CD14-positive monocyte (primary cell): Measurements from ENCODE around the gene CCDC69. TPM values are rescaled to one million over a fixed set of nuclear protein-coding genes. Genes with fewer than 3 reads are reported as not detected.

ENCODE experiments used
- DNase-seq, 3 donors: peaks; one replicate each; pipeline ENCODE4 v3.0.0-alpha.2; 2011 to 2022
- H2AFZ ChIP-seq: 2 replicates; pipeline ENCODE4 v1.6.0; 2012; ENCODE audit warnings: mild to moderate bottlenecking, low read depth, low read length, inconsistent platforms; ENCODE audit not compliant: insufficient read depth, poor library complexity, severe bottlenecking
- H3K27ac ChIP-seq, 2 donors: 1 replicate in 1 of 2; 2 replicates in 1 of 2; pipeline ENCODE4 v1.5.1; 2012 to 2013; ENCODE audit warnings: low read length in 2 of 2, control low read depth in 1 of 2, inconsistent platforms in 1 of 2, low read depth in 1 of 2, mild to moderate bottlenecking in 1 of 2
- H3K27me3 ChIP-seq, 2 donors: one replicate each; pipeline versions ENCODE4 v1.6.0 to v1.6.1; 2011 to 2013; ENCODE audit warnings: low read length in 2 of 2; ENCODE audit not compliant: control insufficient read depth in 2 of 2, insufficient read depth in 2 of 2
- H3K36me3 ChIP-seq, 2 donors: replicated peaks in 1 of 2; 1 replicate in 1 of 2; 2 replicates in 1 of 2; pipeline versions ENCODE4 v1.5.1 to v1.6.1; 2012 to 2013; ENCODE audit warnings: low read length in 2 of 2, control low read depth in 1 of 2, inconsistent platforms in 1 of 2, mild to moderate bottlenecking in 1 of 2; ENCODE audit not compliant: insufficient read depth in 2 of 2, control insufficient read depth in 1 of 2
- H3K4me1 ChIP-seq, 2 donors: 1 replicate in 1 of 2; 2 replicates in 1 of 2; pipeline versions ENCODE4 v1.5.1 to v1.6.1; 2012 to 2013; ENCODE audit warnings: low read length in 2 of 2, control low read depth in 1 of 2, inconsistent platforms in 1 of 2, mild to moderate bottlenecking in 1 of 2, moderate library complexity in 1 of 2; ENCODE audit not compliant: insufficient read depth in 2 of 2, control insufficient read depth in 1 of 2
- H3K4me2 ChIP-seq: replicated peaks from 2 replicates; pipeline ENCODE3; 2012; ENCODE audit warnings: low read length, moderate library complexity, mild to moderate bottlenecking; ENCODE audit not compliant: poor library complexity, severe bottlenecking; ENCODE audit errors: extremely low read depth
- H3K4me3 ChIP-seq, 3 experiments: fragments of 200-600 bp in 1 of 3; sonication (generic) in 1 of 3; replicated peaks in 1 of 3; 1 replicate in 2 of 3; 2 replicates in 1 of 3; pipeline ENCODE4 v1.5.1; 2011 to 2013; ENCODE audit warnings: low read length in 3 of 3, mild to moderate bottlenecking in 3 of 3, control low read depth in 2 of 3, low read depth in 2 of 3, inconsistent platforms in 1 of 3, moderate library complexity in 1 of 3
- H3K79me2 ChIP-seq: 2 replicates; pipeline ENCODE4 v1.6.0; 2012; ENCODE audit warnings: mild to moderate bottlenecking, control low read depth, inconsistent platforms, low read length, moderate library complexity; ENCODE audit not compliant: insufficient read depth
- H3K9ac ChIP-seq: 2 replicates; pipeline ENCODE4 v1.6.0; 2017; ENCODE audit warnings: low read length, mild to moderate bottlenecking; ENCODE audit not compliant: insufficient read depth, poor library complexity, severe bottlenecking
- H3K9me3 ChIP-seq, 2 donors: replicated peaks in 1 of 2; 1 replicate in 1 of 2; 2 replicates in 1 of 2; pipeline versions ENCODE4 v1.5.1 to v1.6.1; 2012 to 2013; ENCODE audit warnings: low read length in 2 of 2, control low read depth in 1 of 2; ENCODE audit not compliant: control insufficient read depth in 1 of 2, insufficient read depth in 1 of 2
- H4K20me1 ChIP-seq: 2 replicates; pipeline ENCODE4 v1.6.0; 2012; ENCODE audit warnings: mild to moderate bottlenecking, low read length, control low read depth, moderate library complexity; ENCODE audit not compliant: insufficient read depth
- H3K27ac Mint-ChIP-seq, 7 donors: one replicate each; pipeline ENCODE4 v1.8.0; 2020; ENCODE audit warnings: mild to moderate bottlenecking in 7 of 7, mixed read lengths in 7 of 7, moderate library complexity in 6 of 7, inconsistent platforms in 2 of 7
- H3K27me3 Mint-ChIP-seq, 3 donors: one replicate each; pipeline ENCODE4 v1.8.0; 2021 to 2022; ENCODE audit warnings: low read depth in 3 of 3, mild to moderate bottlenecking in 3 of 3, mixed read lengths in 3 of 3, moderate library complexity in 3 of 3, inconsistent platforms in 1 of 3
- H3K36me3 Mint-ChIP-seq, 2 donors: one replicate each; pipeline ENCODE4 v1.8.0; 2020; ENCODE audit warnings: mixed read lengths in 2 of 2, inconsistent platforms in 1 of 2, mild to moderate bottlenecking in 1 of 2
- H3K4me1 Mint-ChIP-seq: one replicate; pipeline ENCODE4 v1.8.0; 2020; ENCODE audit warnings: mild to moderate bottlenecking, mixed read lengths
- H3K4me3 Mint-ChIP-seq, 2 donors: one replicate each; pipeline ENCODE4 v1.8.0; 2020; ENCODE audit warnings: mild to moderate bottlenecking in 2 of 2, mixed read lengths in 2 of 2, moderate library complexity in 1 of 2
- H3K9me3 Mint-ChIP-seq, 7 donors: one replicate each; pipeline ENCODE4 v1.8.0; 2020 to 2022; ENCODE audit warnings: mixed read lengths in 7 of 7, mild to moderate bottlenecking in 6 of 7, moderate library complexity in 6 of 7, inconsistent platforms in 2 of 7
- WGBS: methylation state at CpG from one replicate; pipeline ENCODE4 v1.1.5; 2013; ENCODE audit warnings: missing lambda C conversion rate; ENCODE audit not compliant: insufficient coverage; 5-methylcytosine and 5-hydroxymethylcytosine counted together
- intact Hi-C, 2 donors: fragments of 100-400 bp; cut with micrococcal nuclease; formaldehyde crosslinking; loops; one replicate each; pipeline versions ENCODE4 v1.15.0 to v1.15.1; 2023
- polyA plus RNA-seq, 3 donors: library from polyadenylated mRNA; depleted of rRNA in 1 of 3; unstranded in 2 of 3; stranded (reverse) in 1 of 3; fragments of 300-500 nt in 2 of 3; fragments of >200 nt in 1 of 3; fragmentation: Illumina TruSeq in 2 of 3; gene quantifications; 1 replicate in 2 of 3; 2 replicates in 1 of 3; pipeline ENCODE4 v1.2.3, GENCODE V29; 2012 to 2021
- TF ChIP-seq, protein P1 (sequence below): fragments of 200-600 bp; IDR thresholded peaks from one replicate; pipeline ENCODE4 v1.8.0; 2022; ENCODE audit warnings: antibody characterized with exemption, mild to moderate bottlenecking

Gene CCDC69
- polyA plus RNA-seq, 3 donors, result 68.4 to 176 (median 84.1) TPM

DNA sequence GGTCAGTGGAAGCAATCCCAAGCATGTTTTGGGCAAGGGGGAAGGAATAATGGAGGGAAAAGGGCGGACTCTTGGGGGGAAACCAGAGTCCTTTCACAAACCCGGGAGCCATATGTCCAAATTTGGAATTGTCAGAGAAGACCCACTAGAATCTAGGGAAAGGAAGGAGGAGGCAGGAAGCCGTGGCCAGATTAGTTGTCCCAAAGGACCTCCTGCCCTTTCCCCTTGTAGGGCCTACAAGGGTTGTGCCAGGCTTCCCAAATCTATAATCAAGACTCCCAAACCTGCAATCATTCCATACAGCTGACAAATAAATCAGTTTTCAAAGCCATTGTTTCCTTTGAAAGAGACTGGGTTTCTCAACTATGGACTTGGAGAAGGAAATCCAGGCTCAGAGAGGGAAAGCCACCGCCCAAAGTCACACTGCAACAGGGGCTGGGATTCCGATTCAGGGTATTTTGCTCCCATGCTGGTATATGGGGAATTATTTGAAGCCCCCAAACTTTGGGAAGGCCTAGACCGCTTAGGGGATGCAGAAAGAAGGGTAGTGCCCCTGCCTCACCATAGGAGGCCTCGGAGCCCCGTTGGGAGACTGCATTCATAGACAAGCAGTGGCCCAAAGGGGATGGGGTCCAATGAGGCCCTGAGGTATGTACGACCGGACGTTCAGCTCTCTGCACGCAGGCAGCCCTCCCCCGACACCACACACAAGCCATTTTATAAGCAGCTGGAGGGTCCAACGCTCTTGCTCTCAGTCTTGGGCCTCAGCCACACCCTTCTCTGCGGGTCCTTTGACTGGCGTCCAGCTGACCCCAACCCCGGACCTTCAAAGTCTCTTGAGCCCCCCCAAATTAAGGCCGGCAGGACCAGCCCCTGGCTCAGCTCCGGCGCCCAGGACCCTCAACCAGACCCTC is 67.1 kb downstream of the CCDC69 start:
- WGBS, result 2% methylated on average over 15 of the region's 20 CpGs
- peak overlapping the region; percentile 67 to 86 for H3K27ac ChIP-seq
- H3K9ac ChIP-seq, result peak overlapping the region; percentile 85
- Mint-ChIP-seq H3K27me3 (peaks cover 0 to 3% (median 2%) of the 10 kb centered on the region in 3 donors), H3K9me3 (no peaks in the 10 kb centered on the region), H3K36me3 (peaks cover 8 to 10% of the 10 kb centered on the region in 2 donors), H3K27ac (peak overlapping the region; percentile 85 to 96 (median 91)), H3K4me3 (peak overlapping the region; percentile 86 to 91), H3K4me1 (peaks cover 80% of the 10 kb centered on the region)
- no peaks in the 10 kb centered on the region for H3K9me3 ChIP-seq
- peak overlapping the region; percentile 93 for H2AFZ ChIP-seq
- H4K20me1 ChIP-seq, result peaks cover 7% of the 10 kb centered on the region
- peaks cover 70% of the 10 kb centered on the region for H3K79me2 ChIP-seq
- peak in 1 of 3 donors; percentile 4 for DNase-seq
- intact Hi-C loops, result loop anchor here in 1 of 2 donors (5.0 kb wide), 2 partner anchors 51 to 99 kb away; no protein-coding TSS in a partner anchor
- H3K4me1 ChIP-seq, result peaks cover 63 to 78% of the 10 kb centered on the region in 2 donors
- H3K36me3 ChIP-seq, result no peaks in the 10 kb centered on the region
- H3K27me3 ChIP-seq, result no peaks in the 10 kb centered on the region
- peak overlapping the region; percentile 99 for H3K4me2 ChIP-seq
- H3K4me3 ChIP-seq, result peak overlapping the region; percentile 70 to 96 (median 82)
- TF ChIP-seq, protein P1, sequence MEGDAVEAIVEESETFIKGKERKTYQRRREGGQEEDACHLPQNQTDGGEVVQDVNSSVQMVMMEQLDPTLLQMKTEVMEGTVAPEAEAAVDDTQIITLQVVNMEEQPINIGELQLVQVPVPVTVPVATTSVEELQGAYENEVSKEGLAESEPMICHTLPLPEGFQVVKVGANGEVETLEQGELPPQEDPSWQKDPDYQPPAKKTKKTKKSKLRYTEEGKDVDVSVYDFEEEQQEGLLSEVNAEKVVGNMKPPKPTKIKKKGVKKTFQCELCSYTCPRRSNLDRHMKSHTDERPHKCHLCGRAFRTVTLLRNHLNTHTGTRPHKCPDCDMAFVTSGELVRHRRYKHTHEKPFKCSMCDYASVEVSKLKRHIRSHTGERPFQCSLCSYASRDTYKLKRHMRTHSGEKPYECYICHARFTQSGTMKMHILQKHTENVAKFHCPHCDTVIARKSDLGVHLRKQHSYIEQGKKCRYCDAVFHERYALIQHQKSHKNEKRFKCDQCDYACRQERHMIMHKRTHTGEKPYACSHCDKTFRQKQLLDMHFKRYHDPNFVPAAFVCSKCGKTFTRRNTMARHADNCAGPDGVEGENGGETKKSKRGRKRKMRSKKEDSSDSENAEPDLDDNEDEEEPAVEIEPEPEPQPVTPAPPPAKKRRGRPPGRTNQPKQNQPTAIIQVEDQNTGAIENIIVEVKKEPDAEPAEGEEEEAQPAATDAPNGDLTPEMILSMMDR, result peak; percentile 8

DNA sequence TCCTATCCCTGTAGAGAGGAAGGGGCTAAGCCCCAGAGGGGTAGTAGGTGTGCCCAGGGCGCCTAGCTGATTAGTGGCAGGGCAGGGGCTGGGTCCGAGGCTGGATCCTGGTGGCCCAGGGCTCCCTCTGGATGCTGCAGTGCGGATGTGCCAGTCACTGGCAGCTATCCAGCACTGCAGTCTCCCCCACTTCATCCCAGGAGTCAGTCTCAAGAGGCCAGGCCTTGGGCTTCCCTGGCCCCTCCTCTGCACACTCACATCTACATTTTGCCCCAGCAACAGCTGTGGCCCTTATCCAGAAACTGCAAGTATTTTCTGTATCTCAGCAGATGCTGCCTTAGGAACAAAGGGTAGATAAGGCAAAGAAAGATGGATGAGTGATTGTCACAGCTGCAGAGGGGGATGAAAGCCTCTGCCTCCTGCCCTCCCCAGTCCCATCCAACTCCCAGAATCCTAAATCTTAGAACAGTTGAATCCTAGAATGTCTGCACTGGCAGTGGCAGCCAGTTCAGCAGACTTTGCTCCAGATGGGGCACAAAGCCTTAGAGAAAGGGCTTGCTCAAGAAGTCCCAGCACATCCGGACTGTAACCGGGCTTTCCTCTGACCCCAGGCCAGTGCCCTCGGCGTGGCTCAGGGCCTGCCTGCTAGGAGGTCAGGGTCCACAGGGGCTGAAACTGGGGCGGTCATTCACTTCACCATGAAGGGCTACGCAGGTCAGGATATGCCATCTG is 68.0 kb downstream of the CCDC69 start:
- H3K9me3 ChIP-seq, result no peaks in the 10 kb centered on the region
- peak overlapping the region; percentile 93 for H2AFZ ChIP-seq
- Mint-ChIP-seq H3K9me3 (no peaks in the 10 kb centered on the region), H3K36me3 (peaks cover 10 to 11% of the 10 kb centered on the region in 2 donors), H3K27ac (peak overlapping the region; percentile 85 to 96 (median 91)), H3K27me3 (peaks cover 0 to 3% (median 2%) of the 10 kb centered on the region in 3 donors), H3K4me3 (peak overlapping the region; percentile 86 to 91), H3K4me1 (peaks cover 87% of the 10 kb centered on the region)
- 17% methylated on average over 9 of the region's 9 CpGs for WGBS
- peaks cover 13% of the 10 kb centered on the region for H4K20me1 ChIP-seq
- TF ChIP-seq, protein P1, result no peak
- H3K27ac ChIP-seq, result peak overlapping the region; percentile 67 to 86
- intact Hi-C loops, result loop anchor here in 1 of 2 donors (5.0 kb wide), 2 partner anchors 51 to 99 kb away; no protein-coding TSS in a partner anchor
- DNase-seq, result peak in 1 of 3 donors; percentile 11
- peak overlapping the region; percentile 85 for H3K9ac ChIP-seq
- H3K27me3 ChIP-seq, result no peaks in the 10 kb centered on the region
- H3K36me3 ChIP-seq, result no peaks in the 10 kb centered on the region
- peak overlapping the region; percentile 99 for H3K4me2 ChIP-seq
- H3K4me3 ChIP-seq, result peak overlapping the region; percentile 70 to 96 (median 82)
- peaks cover 71 to 86% of the 10 kb centered on the region in 2 donors for H3K4me1 ChIP-seq
- H3K79me2 ChIP-seq, result peaks cover 78% of the 10 kb centered on the region
